HL-60 (cell line): Measurements from ENCODE around the gene FAM32A.

Experiments
- DNase-seq, 2 experiments: peaks; one replicate each; pipeline ENCODE4 v3.0.0-alpha.2; 2010 to 2020; ENCODE audit warnings: low read depth in 1 of 2, low spot score in 1 of 2
- H3K27ac ChIP-seq: fragments of 250-450 bp; sonication (Bioruptor Pico); replicated peaks from 2 replicates; pipeline ENCODE4 v1.5.1; 2020; ENCODE audit warnings: mild to moderate bottlenecking, moderate library complexity
- H3K27me3 ChIP-seq: fragments of 250-450 bp; sonication (Bioruptor Pico); 2 replicates; pipeline ENCODE4 v1.5.1; 2021; ENCODE audit warnings: mild to moderate bottlenecking, moderate library complexity; ENCODE audit not compliant: insufficient read depth, poor library complexity, severe bottlenecking
- H3K4me3 ChIP-seq: replicated peaks from 2 replicates; pipeline ENCODE4 v1.5.1; 2011; ENCODE audit warnings: mild to moderate bottlenecking, control low read depth, low read length; ENCODE audit not compliant: insufficient read depth
- CTCF ChIP-seq: IDR thresholded peaks from one replicate; pipeline ENCODE4 v1.5.1; 2011; ENCODE audit warnings: low read length, control low read depth, inconsistent platforms; ENCODE audit not compliant: insufficient read depth
- GABPA ChIP-seq: IDR thresholded peaks from 2 replicates; pipeline ENCODE4 v1.6.1; 2012; ENCODE audit warnings: low read depth
- POLR2AphosphoS5 ChIP-seq: IDR thresholded peaks from 2 replicates; pipeline ENCODE4 v1.6.1; 2012; ENCODE audit warnings: low read depth
- REST ChIP-seq: IDR thresholded peaks from 2 replicates; pipeline ENCODE4 v1.6.1; 2012; ENCODE audit warnings: low read depth; ENCODE audit not compliant: insufficient replicate concordance
- SPI1 ChIP-seq: IDR thresholded peaks from 2 replicates; pipeline ENCODE4 v1.6.1; 2012; ENCODE audit warnings: low read depth, mild to moderate bottlenecking, borderline replicate concordance

The FAM32A gene

GRCh38 chr19:16207490-16208025 is 22.3 kb downstream of the FAM32A start:
- Histone ChIP-seq H3K27ac (no peak overlapping the region), H3K27me3 (no peaks in the 10 kb centered on the region), H3K4me3 (no peak overlapping the region)
- TF ChIP-seq REST (no peak), POLR2AphosphoS5 (no peak), CTCF (no peak), GABPA (no peak), SPI1 (no peak)
- DNase-seq, result no peak

GRCh38 chr19:16208064-16208759 is 23.0 kb downstream of the FAM32A start:
- DNase-seq, result no peak
- TF ChIP-seq CTCF, result no peak
- TF ChIP-seq SPI1, result no peak
- TF ChIP-seq POLR2AphosphoS5, result no peak
- no peak for TF ChIP-seq GABPA
- no peak for TF ChIP-seq REST
- H3K27me3 ChIP-seq, result no peaks in the 10 kb centered on the region
- no peak overlapping the region for H3K4me3 ChIP-seq
- H3K27ac ChIP-seq, result no peak overlapping the region

GRCh38 chr19:16208847-16209665 is 23.8 kb downstream of the FAM32A start:
- no peak overlapping the region for H3K4me3 ChIP-seq
- no peaks in the 10 kb centered on the region for H3K27me3 ChIP-seq
- TF ChIP-seq SPI1, result no peak
- TF ChIP-seq REST, result no peak
- TF ChIP-seq GABPA, result no peak
- TF ChIP-seq POLR2AphosphoS5, result no peak
- DNase-seq, result no peak
- no peak overlapping the region for H3K27ac ChIP-seq
